Measurements from ENCODE around the gene CCRL2.
"Not testable (repeated sequence)": the region's sequence is repeated elsewhere in the genome, so short reads cannot be mapped to it uniquely, and the experiment has no call there.

Gene CCRL2

GRCh38 chr3:46402902-46403301 lies 4.2 kb upstream of the CCRL2 start:
- H3K4me3 ChIP-seq (ENCODE audit: low read depth, low read length); H3K4me1 ChIP-seq (ENCODE audit: control insufficient read depth, insufficient read depth, low read length); POLR2A ChIA-PET; H3K27ac ChIP-seq (ENCODE audit: extremely low read depth, low read depth, low read length); H3K36me3 ChIP-seq (ENCODE audit: control insufficient read depth in 2 of 2, insufficient read depth in 1 of 2, low read length in 2 of 2); H3K9me3 ChIP-seq (ENCODE audit: control insufficient read depth, insufficient read depth, low read depth, low read length): not testable (repeated sequence)
- peak; percentile 82 for TF ChIP-seq ZNF146 (tag by site-specific recombination; IDR thresholded peaks at IDR 0.05)
- CTCF ChIA-PET = interaction anchor here (0.6 kb wide), 1 partner anchor 368 kb away, joined by 3 read pairs; no protein-coding TSS in a partner anchor

- Histone ChIP-seq H3K4me3 (ENCODE audit: low read depth, low read length) (no peak overlapping the region), H3K36me3 (ENCODE audit: control insufficient read depth in 2 of 2, insufficient read depth in 1 of 2, low read length in 2 of 2) (no peaks in the 10 kb centered on the region), H3K27ac (ENCODE audit: extremely low read depth, low read depth, low read length) (no peak overlapping the region), H3K4me1 (ENCODE audit: control insufficient read depth, insufficient read depth, low read length) (no peaks in the 10 kb centered on the region), H3K9me3 (ENCODE audit: control insufficient read depth, insufficient read depth, low read depth, low read length) (no peaks in the 10 kb centered on the region)
- TF ChIP-seq ZNF19 (tag by site-specific recombination; IDR thresholded peaks at IDR 0.05; ENCODE audit: low read depth) (no peak), KLF7 (tag by site-specific recombination; IDR thresholded peaks at IDR 0.05; ENCODE audit: borderline replicate concordance) (no peak), ZNF24 (tag by site-specific recombination; IDR thresholded peaks at IDR 0.05) (no peak), SP3 (tag by site-specific recombination; IDR thresholded peaks at IDR 0.05) (no peak), ZNF133 (tag by site-specific recombination; IDR thresholded peaks at IDR 0.05) (no peak)
- CTCF ChIA-PET = no interaction called here
- POLR2A ChIA-PET = no interaction called here
Measured at GRCh38 chr3:46405301-46406019, 1.6 kb upstream of the CCRL2 start.

GRCh38 chr3:46406443-46406787 lies 644 bp upstream of the CCRL2 start:
- 0 out of 2 replicates have a peak, but pooled peaks have one; percentile 24 for TF ChIP-seq EGR2 (tag by site-specific recombination; IDR thresholded peaks at IDR 0.05; ENCODE audit: low read depth)
- no peak for TF ChIP-seq ZNF555 (tag by site-specific recombination; conservative IDR thresholded peaks at IDR 0.05)
- Histone ChIP-seq H3K4me3 (ENCODE audit: low read depth, low read length) (no peak overlapping the region), H3K4me1 (ENCODE audit: control insufficient read depth, insufficient read depth, low read length) (no peaks in the 10 kb centered on the region), H3K27ac (ENCODE audit: extremely low read depth, low read depth, low read length) (no peak overlapping the region), H3K9me3 (ENCODE audit: control insufficient read depth, insufficient read depth, low read depth, low read length) (no peaks in the 10 kb centered on the region), H3K36me3 (ENCODE audit: control insufficient read depth in 2 of 2, insufficient read depth in 1 of 2, low read length in 2 of 2) (no peaks in the 10 kb centered on the region)
- ChIA-PET CTCF (no interaction called here), POLR2A (no interaction called here)

- CTCF ChIA-PET = interaction anchor here (0.6 to 1.2 kb wide), 2 partner anchors 80 to 191 kb away, joined by 3 to 6 read pairs; no protein-coding TSS in a partner anchor
- H3K4me3 ChIP-seq (ENCODE audit: low read depth, low read length) = no peak overlapping the region
- no peak overlapping the region for H3K27ac ChIP-seq (ENCODE audit: extremely low read depth, low read depth, low read length)
- TF ChIP-seq CTCF (tag by site-specific recombination; IDR thresholded peaks at IDR 0.05) (no peak), ZNF571 (tag by site-specific recombination; IDR thresholded peaks at IDR 0.05) (no peak), ZBTB6 (tag by site-specific recombination; IDR thresholded peaks at IDR 0.05) (no peak), ZNF610 (tag by site-specific recombination; IDR thresholded peaks at IDR 0.05; ENCODE audit: borderline replicate concordance) (no peak), ZNF692 (tag by site-specific recombination; IDR thresholded peaks at IDR 0.05) (no peak), ZNF677 (tag by site-specific recombination; IDR thresholded peaks at IDR 0.05) (no peak), ZNF792 (tag by site-specific recombination; IDR thresholded peaks at IDR 0.05) (no peak), ZSCAN16 (tag by site-specific recombination; IDR thresholded peaks at IDR 0.05) (no peak), BCL6B (tag by site-specific recombination; IDR thresholded peaks at IDR 0.05) (no peak), ZNF76 (tag by site-specific recombination; IDR thresholded peaks at IDR 0.05; ENCODE audit: borderline replicate concordance, low read depth) (no peak), KLF16 (tag by site-specific recombination; IDR thresholded peaks at IDR 0.05) (no peak), ZBTB49 (tag by site-specific recombination; IDR thresholded peaks at IDR 0.05; ENCODE audit: low read depth) (no peak)
Measured at GRCh38 chr3:46407970-46408369, 911 bp downstream of the CCRL2 start.

More at GRCh38 chr3:46407970-46408369, 911 bp downstream of the CCRL2 start:
- Histone ChIP-seq H3K36me3 (ENCODE audit: control insufficient read depth in 2 of 2, insufficient read depth in 1 of 2, low read length in 2 of 2) (no peaks in the 10 kb centered on the region), H3K9me3 (ENCODE audit: control insufficient read depth, insufficient read depth, low read depth, low read length) (no peaks in the 10 kb centered on the region), H3K4me1 (ENCODE audit: control insufficient read depth, insufficient read depth, low read length) (no peaks in the 10 kb centered on the region)
- POLR2A ChIA-PET = no interaction called here
